Lower lobe of right lung (tissue), 2 donors: ENCODE results near the gene SLC6A6. TPM values are rescaled to one million over a fixed set of nuclear protein-coding genes. Genes with fewer than 3 reads are reported as not detected.

ENCODE experiments used
- ATAC-seq, 2 donors: fragments of 200-7000 bp; cut with Tn5 transposase; one replicate each; pipeline ENCODE4 v1.9.1; 2020 to 2022; ENCODE audit warnings: mild to moderate bottlenecking in 2 of 2, moderate library complexity in 2 of 2
- DNase-seq: peaks from one replicate; pipeline ENCODE4 v3.0.0-alpha.2; 2020
- H3K27ac ChIP-seq: fragments of 200-600 bp; one replicate; pipeline ENCODE4 v1.8.0; 2022
- H3K27me3 ChIP-seq: fragments of 200-600 bp; one replicate; pipeline ENCODE4 v1.8.0; 2022; ENCODE audit warnings: low read depth
- H3K36me3 ChIP-seq: fragments of 200-600 bp; one replicate; pipeline ENCODE4 v1.8.0; 2022; ENCODE audit warnings: mild to moderate bottlenecking
- H3K4me1 ChIP-seq: fragments of 200-600 bp; one replicate; pipeline ENCODE4 v1.8.0; 2022
- H3K4me3 ChIP-seq: fragments of 200-600 bp; one replicate; pipeline ENCODE4 v1.8.0; 2022; ENCODE audit warnings: mild to moderate bottlenecking
- H3K9me3 ChIP-seq: fragments of 200-600 bp; one replicate; pipeline ENCODE4 v1.8.0; 2022
- intact Hi-C: fragments of 100-400 bp; cut with DNase I; formaldehyde crosslinking; loops from one replicate; pipeline ENCODE4 v1.11.0; 2022
- total RNA-seq: library from RNA; stranded (reverse); fragmentation: NEBNext Ultra II Directional; extraction: Animal tissue kit (Norgen Biotek cat#: 25700); gene quantifications from one replicate; pipeline ENCODE4 v1.2.1, GENCODE V29; 2021
- TF ChIP-seq, protein P1 (sequence below): fragments of 200-600 bp; IDR thresholded peaks from one replicate; pipeline ENCODE4 v1.8.0; 2022; ENCODE audit warnings: antibody characterized with exemption, mild to moderate bottlenecking
- donor health status: DM: no; HTN: yes; CAD: no; lungs with severe emphysema.

The SLC6A6 gene
- total RNA-seq, 1 donor from 2014 or later = 84.0 TPM

DNA sequence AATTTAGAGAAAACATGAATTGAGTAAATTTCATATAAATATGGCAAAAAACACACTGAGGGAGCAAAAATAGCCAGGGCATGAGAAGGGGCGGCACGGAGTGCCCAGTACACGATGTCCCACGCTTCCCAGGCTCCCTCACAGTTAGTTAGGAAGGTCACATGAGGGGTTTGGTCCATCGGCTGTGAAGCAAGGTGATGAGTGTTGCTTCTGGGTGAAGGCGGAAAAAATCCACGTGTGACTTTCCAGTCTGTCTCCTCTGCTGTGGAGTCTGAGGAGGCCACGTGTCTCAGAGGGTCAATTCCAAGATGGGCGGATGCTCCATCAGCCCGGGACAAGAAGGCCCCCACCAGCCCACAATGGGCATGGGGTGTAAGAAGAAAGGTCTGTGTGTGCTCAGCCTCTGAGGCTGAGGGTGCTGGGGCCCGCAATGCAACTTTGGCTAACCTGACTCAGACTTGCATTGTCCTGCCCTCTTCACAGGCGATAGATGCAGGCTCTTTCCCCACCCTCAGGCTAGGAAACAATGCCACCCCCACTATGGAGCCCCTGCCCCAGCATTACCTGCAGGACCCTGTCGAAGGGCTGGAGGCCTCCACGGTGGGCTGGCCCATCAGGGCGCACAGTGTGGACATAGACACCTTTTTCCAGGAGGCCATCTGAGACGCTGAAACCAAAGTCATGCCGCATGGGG lies 92.0 kb downstream of the SLC6A6 start:
- intact Hi-C loops = no loop called here
- DNase-seq = no peak
- H3K27ac ChIP-seq = no peak overlapping the region

DNA sequence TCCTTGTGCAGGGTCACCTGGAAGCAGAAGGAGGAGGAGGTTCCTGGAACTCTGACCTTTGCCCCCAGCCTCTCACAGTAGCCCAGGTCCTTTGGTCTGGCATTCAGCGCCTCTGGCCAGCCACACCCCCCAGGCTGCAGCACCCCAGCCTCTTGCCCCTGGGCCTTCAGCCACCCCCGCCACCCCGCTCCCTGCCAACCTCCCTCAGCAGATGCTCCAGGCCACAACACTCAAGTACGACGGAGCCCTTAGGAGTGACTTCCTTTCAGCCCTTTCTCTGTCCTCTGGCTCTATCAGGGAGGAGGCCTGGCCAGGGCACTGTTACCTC lies 92.5 kb downstream of the SLC6A6 start:
- Histone ChIP-seq H3K27ac (no peak overlapping the region), H3K27me3 (no peaks in the 10 kb centered on the region), H3K36me3 (no peaks in the 10 kb centered on the region), H3K9me3 (no peaks in the 10 kb centered on the region), H3K4me1 (no peaks in the 10 kb centered on the region), H3K4me3 (no peak overlapping the region)
- ATAC-seq (no peak), DNase-seq (no peak)
- intact Hi-C loops = no loop called here
- TF ChIP-seq, protein P1, sequence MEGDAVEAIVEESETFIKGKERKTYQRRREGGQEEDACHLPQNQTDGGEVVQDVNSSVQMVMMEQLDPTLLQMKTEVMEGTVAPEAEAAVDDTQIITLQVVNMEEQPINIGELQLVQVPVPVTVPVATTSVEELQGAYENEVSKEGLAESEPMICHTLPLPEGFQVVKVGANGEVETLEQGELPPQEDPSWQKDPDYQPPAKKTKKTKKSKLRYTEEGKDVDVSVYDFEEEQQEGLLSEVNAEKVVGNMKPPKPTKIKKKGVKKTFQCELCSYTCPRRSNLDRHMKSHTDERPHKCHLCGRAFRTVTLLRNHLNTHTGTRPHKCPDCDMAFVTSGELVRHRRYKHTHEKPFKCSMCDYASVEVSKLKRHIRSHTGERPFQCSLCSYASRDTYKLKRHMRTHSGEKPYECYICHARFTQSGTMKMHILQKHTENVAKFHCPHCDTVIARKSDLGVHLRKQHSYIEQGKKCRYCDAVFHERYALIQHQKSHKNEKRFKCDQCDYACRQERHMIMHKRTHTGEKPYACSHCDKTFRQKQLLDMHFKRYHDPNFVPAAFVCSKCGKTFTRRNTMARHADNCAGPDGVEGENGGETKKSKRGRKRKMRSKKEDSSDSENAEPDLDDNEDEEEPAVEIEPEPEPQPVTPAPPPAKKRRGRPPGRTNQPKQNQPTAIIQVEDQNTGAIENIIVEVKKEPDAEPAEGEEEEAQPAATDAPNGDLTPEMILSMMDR = no peak

More for the DNA sequence above, 92.0 kb downstream of the SLC6A6 start:
- ATAC-seq = no peak
- Histone ChIP-seq H3K36me3 (peaks cover 2% of the 10 kb centered on the region), H3K27me3 (no peaks in the 10 kb centered on the region), H3K4me3 (no peak overlapping the region), H3K4me1 (no peaks in the 10 kb centered on the region), H3K9me3 (no peaks in the 10 kb centered on the region)
- TF ChIP-seq, protein P1 = no peak

DNA sequence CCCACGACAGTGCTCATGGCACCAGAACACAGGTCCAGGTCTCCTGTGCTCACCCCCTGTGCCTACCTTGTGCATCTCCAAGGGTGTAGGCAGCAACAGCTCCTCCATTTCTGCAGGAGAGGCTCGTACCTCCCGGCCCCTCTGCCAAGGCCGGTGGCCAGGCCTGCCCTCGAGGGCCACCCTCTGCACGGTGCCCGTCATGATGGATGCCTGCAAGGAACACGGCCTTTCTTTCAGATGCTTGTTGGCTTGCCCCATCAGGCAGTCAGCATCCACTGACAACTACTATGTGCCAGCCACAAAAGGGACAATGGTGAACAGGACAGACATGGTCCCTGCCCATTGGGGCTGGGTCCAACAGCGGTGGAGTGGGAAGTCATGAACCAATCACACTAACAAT lies 93.9 kb downstream of the SLC6A6 start:
- H3K27ac ChIP-seq = no peak overlapping the region
- intact Hi-C loops = no loop called here
- no peaks in the 10 kb centered on the region for H3K36me3 ChIP-seq
- H3K27me3 ChIP-seq = no peaks in the 10 kb centered on the region
- no peaks in the 10 kb centered on the region for H3K4me1 ChIP-seq
- ATAC-seq = no peak
- TF ChIP-seq, protein P1 = no peak
- DNase-seq = no peak
- no peak overlapping the region for H3K4me3 ChIP-seq
- H3K9me3 ChIP-seq = peaks cover 5% of the 10 kb centered on the region

DNA sequence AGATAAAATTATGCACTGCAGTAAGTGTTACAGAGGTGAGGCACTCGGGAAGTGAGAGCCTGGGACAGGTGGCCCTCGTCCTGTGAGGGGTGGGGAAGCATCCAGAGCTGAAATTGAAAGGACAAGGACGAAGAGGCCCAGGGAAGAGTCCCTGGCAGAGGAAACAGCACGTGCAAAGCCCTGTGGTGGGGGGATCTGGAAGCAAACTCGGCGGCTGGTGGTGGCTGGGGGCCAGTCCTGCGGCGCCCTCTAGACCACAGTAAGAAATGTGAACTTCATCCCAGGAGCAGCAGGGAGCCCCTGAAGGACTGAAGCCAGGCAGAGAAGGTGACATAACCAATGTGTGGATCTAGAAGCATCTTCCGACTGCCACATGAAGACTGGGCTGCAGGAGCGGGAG lies 94.9 kb downstream of the SLC6A6 start:
- ATAC-seq (no peak), DNase-seq (no peak)
- intact Hi-C loops = no loop called here
- no peaks in the 10 kb centered on the region for H3K27me3 ChIP-seq
- TF ChIP-seq, protein P1 = no peak
- H3K36me3 ChIP-seq = no peaks in the 10 kb centered on the region
- peaks cover 12% of the 10 kb centered on the region for H3K9me3 ChIP-seq
- H3K27ac ChIP-seq = no peak overlapping the region
- no peaks in the 10 kb centered on the region for H3K4me1 ChIP-seq
- no peak overlapping the region for H3K4me3 ChIP-seq

DNA sequence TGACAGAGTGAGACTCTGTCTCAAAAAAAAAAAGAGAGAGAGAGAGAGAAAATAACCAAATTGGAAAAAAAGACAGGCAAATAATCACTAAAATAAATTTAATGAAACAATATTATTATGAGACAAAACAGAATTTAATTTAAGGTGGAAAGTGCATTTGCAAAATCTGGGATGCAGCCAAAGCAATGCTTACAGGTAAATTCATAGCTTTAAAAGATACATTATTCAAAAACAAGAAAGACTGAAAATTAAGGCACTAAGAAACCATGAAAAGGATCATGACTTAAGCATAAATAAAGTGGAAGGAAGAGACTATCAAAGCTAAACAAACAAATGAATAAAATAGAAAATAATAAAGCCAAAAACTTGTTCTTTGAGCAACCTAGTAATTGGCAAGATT lies 100.1 kb downstream of the SLC6A6 start:
- DNase-seq (no peak), ATAC-seq (no peak)
- intact Hi-C loops = no loop called here
- Histone ChIP-seq H3K36me3 (no peaks in the 10 kb centered on the region), H3K4me3 (no peak overlapping the region), H3K4me1 (no peaks in the 10 kb centered on the region), H3K9me3 (peaks cover 20% of the 10 kb centered on the region), H3K27me3 (no peaks in the 10 kb centered on the region), H3K27ac (no peak overlapping the region)
- TF ChIP-seq, protein P1 = no peak
